ENCODE measurements around the gene CTDSPL2.

CTDSPL2 gene

GRCh38 chr15:44426975-44427755 lies at the start of gene CTDSPL2:
TSS of gene CTDSPL2 (plus strand) at chr15:44427629. CDS start at chr15:44459015, 31,386 bp downstream.
- peak; percentile 95 for DNase-seq
- peaks cover 46% of the 10 kb centered on the region for H3K36me3 Mint-ChIP-seq (ENCODE audit: low read depth)
- H3K9me3 Mint-ChIP-seq, result no peaks in the 10 kb centered on the region
- peak within 1 kb of the TSS; percentile 95 for H3K4me3 Mint-ChIP-seq
- peaks cover 46% of the 10 kb centered on the region for H3K4me1 Mint-ChIP-seq (ENCODE audit: low read depth)
- H3K27ac Mint-ChIP-seq, result peak within 1 kb of the TSS; percentile 100
- H3K27me3 Mint-ChIP-seq, result no peaks in the 10 kb centered on the region

- Mint-ChIP-seq H3K27me3 (no peaks in the 10 kb centered on the region), H3K4me3 (no peak overlapping the region), H3K9me3 (no peaks in the 10 kb centered on the region), H3K4me1 (ENCODE audit: low read depth) (peaks cover 9% of the 10 kb centered on the region), H3K27ac (no peak overlapping the region), H3K36me3 (ENCODE audit: low read depth) (peaks cover 35% of the 10 kb centered on the region)
- no peak for DNase-seq
These were observed 46.2 kb upstream of the CTDSPL2 start for GRCh38 chr15:44381236-44381635.

GRCh38 chr15:44385344-44385942 lies 42.0 kb upstream of the CTDSPL2 start:
- no peaks in the 10 kb centered on the region for H3K27me3 Mint-ChIP-seq
- DNase-seq, result no peak
- H3K27ac Mint-ChIP-seq, result no peak overlapping the region
- peaks cover 7% of the 10 kb centered on the region for H3K4me1 Mint-ChIP-seq (ENCODE audit: low read depth)
- no peaks in the 10 kb centered on the region for H3K9me3 Mint-ChIP-seq
- peaks cover 38% of the 10 kb centered on the region for H3K36me3 Mint-ChIP-seq (ENCODE audit: low read depth)
- no peak overlapping the region for H3K4me3 Mint-ChIP-seq

GRCh38 chr15:44394062-44394461 lies 33.4 kb upstream of the CTDSPL2 start:
- no peak overlapping the region for H3K4me3 Mint-ChIP-seq
- peaks cover 10% of the 10 kb centered on the region for H3K4me1 Mint-ChIP-seq (ENCODE audit: low read depth)
- no peaks in the 10 kb centered on the region for H3K9me3 Mint-ChIP-seq
- peak overlapping the region; percentile 49 for H3K27ac Mint-ChIP-seq
- DNase-seq, result no peak
- H3K36me3 Mint-ChIP-seq (ENCODE audit: low read depth), result peaks cover 10% of the 10 kb centered on the region
- H3K27me3 Mint-ChIP-seq, result no peaks in the 10 kb centered on the region

GRCh38 chr15:44394562-44394961 lies 32.9 kb upstream of the CTDSPL2 start:
- H3K27me3 Mint-ChIP-seq, result no peaks in the 10 kb centered on the region
- no peaks in the 10 kb centered on the region for H3K9me3 Mint-ChIP-seq
- DNase-seq, result no peak
- no peak overlapping the region for H3K4me3 Mint-ChIP-seq
- H3K36me3 Mint-ChIP-seq (ENCODE audit: low read depth), result peaks cover 10% of the 10 kb centered on the region
- H3K4me1 Mint-ChIP-seq (ENCODE audit: low read depth), result peaks cover 10% of the 10 kb centered on the region
- peak overlapping the region; percentile 49 for H3K27ac Mint-ChIP-seq

GRCh38 chr15:44397869-44398268 lies 29.6 kb upstream of the CTDSPL2 start:
- no peaks in the 10 kb centered on the region for H3K27me3 Mint-ChIP-seq
- H3K4me1 Mint-ChIP-seq (ENCODE audit: low read depth), result peaks cover 10% of the 10 kb centered on the region
- H3K36me3 Mint-ChIP-seq (ENCODE audit: low read depth), result peaks cover 9% of the 10 kb centered on the region
- no peaks in the 10 kb centered on the region for H3K9me3 Mint-ChIP-seq
- no peak overlapping the region for H3K4me3 Mint-ChIP-seq
- DNase-seq, result no peak
- no peak overlapping the region for H3K27ac Mint-ChIP-seq

- no peaks in the 10 kb centered on the region for H3K27me3 Mint-ChIP-seq
- no peak overlapping the region for H3K27ac Mint-ChIP-seq
- H3K4me1 Mint-ChIP-seq (ENCODE audit: low read depth), result peaks cover 4% of the 10 kb centered on the region
- H3K4me3 Mint-ChIP-seq, result no peak overlapping the region
- H3K36me3 Mint-ChIP-seq (ENCODE audit: low read depth), result peaks cover 15% of the 10 kb centered on the region
- H3K9me3 Mint-ChIP-seq, result no peaks in the 10 kb centered on the region
- DNase-seq, result no peak
These were observed 13.4 kb upstream of the CTDSPL2 start for GRCh38 chr15:44414001-44414400.

- peak overlapping the region; percentile 100 for H3K27ac Mint-ChIP-seq
- DNase-seq, result no peak
- H3K27me3 Mint-ChIP-seq, result no peaks in the 10 kb centered on the region
- peaks cover 54% of the 10 kb centered on the region for H3K36me3 Mint-ChIP-seq (ENCODE audit: low read depth)
- no peaks in the 10 kb centered on the region for H3K9me3 Mint-ChIP-seq
- peak overlapping the region; percentile 95 for H3K4me3 Mint-ChIP-seq
- peaks cover 44% of the 10 kb centered on the region for H3K4me1 Mint-ChIP-seq (ENCODE audit: low read depth)
These were observed 611 bp downstream of the CTDSPL2 start for GRCh38 chr15:44427756-44428724.

- peak overlapping the region; percentile 81 for H3K27ac Mint-ChIP-seq
- peaks cover 54% of the 10 kb centered on the region for H3K4me1 Mint-ChIP-seq (ENCODE audit: low read depth)
- no peak for DNase-seq
- no peak overlapping the region for H3K4me3 Mint-ChIP-seq
- no peaks in the 10 kb centered on the region for H3K9me3 Mint-ChIP-seq
- peaks cover 58% of the 10 kb centered on the region for H3K36me3 Mint-ChIP-seq (ENCODE audit: low read depth)
- H3K27me3 Mint-ChIP-seq, result no peaks in the 10 kb centered on the region
These were observed 8.7 kb downstream of the CTDSPL2 start for GRCh38 chr15:44435893-44436667.

GRCh38 chr15:44438402-44438801 lies 11.0 kb downstream of the CTDSPL2 start:
- Mint-ChIP-seq H3K27ac (peak overlapping the region; percentile 10), H3K9me3 (no peaks in the 10 kb centered on the region), H3K4me1 (ENCODE audit: low read depth) (peaks cover 61% of the 10 kb centered on the region), H3K27me3 (no peaks in the 10 kb centered on the region), H3K36me3 (ENCODE audit: low read depth) (peaks cover 56% of the 10 kb centered on the region), H3K4me3 (no peak overlapping the region)
- no peak for DNase-seq

- Mint-ChIP-seq H3K27me3 (no peaks in the 10 kb centered on the region), H3K27ac (peak overlapping the region; percentile 41), H3K36me3 (ENCODE audit: low read depth) (peaks cover 61% of the 10 kb centered on the region), H3K4me1 (ENCODE audit: low read depth) (peaks cover 56% of the 10 kb centered on the region), H3K4me3 (no peak overlapping the region), H3K9me3 (no peaks in the 10 kb centered on the region)
- DNase-seq, result no peak
These were observed 13.7 kb downstream of the CTDSPL2 start for GRCh38 chr15:44441095-44441501.

- Mint-ChIP-seq H3K36me3 (ENCODE audit: low read depth) (peaks cover 62% of the 10 kb centered on the region), H3K27me3 (no peaks in the 10 kb centered on the region), H3K27ac (no peak overlapping the region), H3K9me3 (no peaks in the 10 kb centered on the region), H3K4me1 (ENCODE audit: low read depth) (peaks cover 51% of the 10 kb centered on the region), H3K4me3 (no peak overlapping the region)
- no peak for DNase-seq
These were observed 16.1 kb downstream of the CTDSPL2 start for GRCh38 chr15:44443515-44443914.

- H3K27me3 Mint-ChIP-seq, result no peaks in the 10 kb centered on the region
- peaks cover 54% of the 10 kb centered on the region for H3K4me1 Mint-ChIP-seq (ENCODE audit: low read depth)
- DNase-seq, result no peak
- peaks cover 51% of the 10 kb centered on the region for H3K36me3 Mint-ChIP-seq (ENCODE audit: low read depth)
- peak overlapping the region; percentile 55 for H3K27ac Mint-ChIP-seq
- H3K9me3 Mint-ChIP-seq, result no peaks in the 10 kb centered on the region
- no peak overlapping the region for H3K4me3 Mint-ChIP-seq
These were observed 20.4 kb downstream of the CTDSPL2 start for GRCh38 chr15:44447772-44448376.

Data from activated T-cell treated with anti-CD3 and anti-CD28 coated beads, Interleukin-2, amount 50 U/mL, for 24 hours (primary cell).